GM23338 (cell line): ENCODE data around the gene DDX31. TPM values are rescaled to one million over a fixed set of nuclear protein-coding genes. Genes with fewer than 3 reads are reported as not detected.

Experiments used
- ATAC-seq: fragments of 200-7000 bp; cut with Tn5 transposase; 3 replicates; pipeline ENCODE4 v1.9.1; 2020
- DNase-seq: peaks from one replicate; pipeline ENCODE4 v3.0.0-alpha.2; 2015; ENCODE audit warnings: low spot score
- H2AFZ ChIP-seq: fragments of 200-600 bp; sonication (generic); 2 replicates; pipeline ENCODE4 v1.8.0; 2016; ENCODE audit warnings: antibody characterized with exemption, mild to moderate bottlenecking, moderate library complexity
- H3F3A ChIP-seq: fragments of 200-600 bp; sonication (generic); replicated peaks from 2 replicates; pipeline ENCODE4 v1.8.0; 2017; ENCODE audit warnings: antibody characterized with exemption, mixed run types, low read depth
- H3K27ac ChIP-seq: fragments of 200-600 bp; sonication (generic); 2 replicates; pipeline ENCODE4 v1.6.1; 2016; ENCODE audit warnings: low read depth
- H3K27me3 ChIP-seq: fragments of 200-600 bp; sonication (generic); 2 replicates; pipeline ENCODE4 v1.8.0; 2016; ENCODE audit warnings: mild to moderate bottlenecking, mixed run types, moderate library complexity; ENCODE audit not compliant: insufficient read depth
- H3K36me3 ChIP-seq: fragments of 200-600 bp; sonication (generic); 2 replicates; pipeline ENCODE4 v1.8.0; 2016; ENCODE audit warnings: mild to moderate bottlenecking; ENCODE audit not compliant: insufficient read depth
- H3K4me1 ChIP-seq: fragments of 200-600 bp; sonication (generic); 2 replicates; pipeline ENCODE4 v1.8.0; 2016; ENCODE audit warnings: mild to moderate bottlenecking, moderate library complexity; ENCODE audit not compliant: insufficient read depth
- H3K4me2 ChIP-seq: fragments of 200-600 bp; sonication (generic); 2 replicates; pipeline ENCODE4 v1.7.1; 2017; ENCODE audit warnings: mixed run types
- H3K4me3 ChIP-seq: fragments of 200-600 bp; sonication (generic); 2 replicates; pipeline ENCODE4 v1.6.1; 2016; ENCODE audit warnings: mixed run types
- H3K79me2 ChIP-seq: fragments of 200-600 bp; sonication (generic); replicated peaks from 2 replicates; pipeline ENCODE4 v1.8.0; 2017; ENCODE audit warnings: mild to moderate bottlenecking; ENCODE audit not compliant: insufficient read depth
- H3K9me2 ChIP-seq: fragments of 200-600 bp; sonication (generic); 2 replicates; pipeline ENCODE4 v1.8.0; 2017; ENCODE audit not compliant: insufficient read depth
- H4K20me1 ChIP-seq: fragments of 200-600 bp; sonication (generic); replicated peaks from 2 replicates; pipeline ENCODE4 v1.8.0; 2017; ENCODE audit warnings: mild to moderate bottlenecking; ENCODE audit not compliant: insufficient read depth
- H3K27ac Mint-ChIP-seq: 2 replicates; pipeline ENCODE4 v1.8.0; 2020; ENCODE audit warnings: inconsistent platforms, mild to moderate bottlenecking, moderate library complexity, mixed read lengths
- H3K27me3 Mint-ChIP-seq: 3 replicates; pipeline ENCODE4 v1.8.0; 2022; ENCODE audit warnings: low read depth, mild to moderate bottlenecking, moderate library complexity, mixed read lengths, inconsistent platforms; ENCODE audit not compliant: insufficient read depth, poor library complexity
- H3K36me3 Mint-ChIP-seq: 3 replicates; pipeline ENCODE4 v1.8.0; 2021; ENCODE audit warnings: low read depth, mild to moderate bottlenecking, inconsistent platforms, moderate library complexity, mixed read lengths
- H3K4me1 Mint-ChIP-seq: 3 replicates; pipeline ENCODE4 v1.8.0; 2020; ENCODE audit warnings: mild to moderate bottlenecking, inconsistent platforms, mixed read lengths
- H3K4me3 Mint-ChIP-seq: 3 replicates; pipeline ENCODE4 v1.8.0; 2021; ENCODE audit warnings: moderate library complexity, mild to moderate bottlenecking, inconsistent platforms, mixed read lengths
- H3K9me3 Mint-ChIP-seq: 3 replicates; pipeline ENCODE4 v1.8.0; 2020; ENCODE audit warnings: moderate library complexity, mild to moderate bottlenecking, inconsistent platforms, mixed read lengths
- JUNB ChIP-seq: IDR thresholded peaks from one replicate; pipeline ENCODE4 v1.6.1; 2016; ENCODE audit warnings: antibody characterized with exemption; ENCODE audit not compliant: unreplicated experiment
- REST ChIP-seq: IDR thresholded peaks from one replicate; pipeline ENCODE4 v1.6.1; 2018; ENCODE audit warnings: antibody characterized with exemption; ENCODE audit not compliant: unreplicated experiment
- STAT1 ChIP-seq: IDR thresholded peaks from one replicate; pipeline ENCODE4 v1.6.1; 2016; ENCODE audit warnings: antibody characterized with exemption; ENCODE audit not compliant: unreplicated experiment
- ZNF331 ChIP-seq: fragments of 250-450 bp; sonication (Bioruptor Pico); IDR thresholded peaks from 2 replicates; pipeline ENCODE4 v1.5.0; 2020; ENCODE audit warnings: low read depth, mild to moderate bottlenecking, moderate library complexity
- ZNF462 ChIP-seq: fragments of 250-450 bp; sonication (Bioruptor Pico); IDR thresholded peaks from 2 replicates; pipeline ENCODE4 v1.5.0; 2020; ENCODE audit warnings: mild to moderate bottlenecking, moderate library complexity
- polyA plus RNA-seq: library from polyadenylated mRNA; unstranded; fragments of >200 nt; fragmentation: Nextera tagmentation; extraction: Ambion mirVana; gene quantifications from 2 replicates; pipeline ENCODE4 v1.2.1, GENCODE V29; 2016
- total RNA-seq: library from RNA; depleted of rRNA; stranded (reverse); fragments of >200 nt; shearing (Covaris generic); gene quantifications from 2 replicates; pipeline ENCODE4 v1.2.3, GENCODE V29; 2014

DDX31 gene
- total and polyA plus RNA-seq, 2 experiments from 2014 or later, result 14.8 to 23.5 TPM

- TF ChIP-seq ZNF462 (no peak), JUNB (no peak), STAT1 (no peak), REST (no peak), ZNF331 (CRISPR knock-in tag) (no peak)
Observed at GRCh38 chr9:132710333-132710732, 40.5 kb upstream of the DDX31 start (continued).

GRCh38 chr9:132708769-132709430, 39.1 kb upstream of the DDX31 start:
- Histone ChIP-seq H3K9me2 (no peaks in the 10 kb centered on the region), H3K79me2 (no peaks in the 10 kb centered on the region), H3K4me2 (no peak overlapping the region), H3K36me3 (no peaks in the 10 kb centered on the region), H3K27ac (no peak overlapping the region), H3K4me1 (no peaks in the 10 kb centered on the region), H3K4me3 (no peak overlapping the region), H3K27me3 (no peaks in the 10 kb centered on the region), H4K20me1 (no peaks in the 10 kb centered on the region), H3F3A (no peaks in the 10 kb centered on the region), H2AFZ (no peak overlapping the region)
- ATAC-seq, result no peak
- Mint-ChIP-seq H3K4me1 (no peaks in the 10 kb centered on the region), H3K36me3 (no peaks in the 10 kb centered on the region), H3K27ac (no peak overlapping the region), H3K4me3 (no peak overlapping the region), H3K9me3 (peaks cover 10% of the 10 kb centered on the region), H3K27me3 (no peaks in the 10 kb centered on the region)
- DNase-seq, result no peak
- no peak for TF ChIP-seq ZNF462
